GM18517 (cell line): Measurements from ENCODE around the gene IKBIP.
A peak's percentile ranks its signal among the peaks of the same experiment; 100 is the strongest.
"Not testable (repeated sequence)": the region's sequence is repeated elsewhere in the genome, so short reads cannot be mapped to it uniquely, and the experiment has no call there.

ENCODE experiments used
- ATAC-seq: cut with Tn5 transposase; IDR thresholded peaks from one replicate; pipeline ENCODE4 v1.9.1; 2021; ENCODE audit warnings: mild to moderate bottlenecking, moderate library complexity; ENCODE audit not compliant: unreplicated experiment

The IKBIP gene

GRCh38 chr12:98644712-98645571, at the start of gene IKBIP, which contains the start of gene APAF1:
Gene IKBIP (minus strand): TSS chr12:98644788. CDS start chr12:98644701, 87 bp downstream.
Gene APAF1 (plus strand): TSS chr12:98645290. CDS start chr12:98648360, 3,070 bp downstream.
- peak; percentile 84 for ATAC-seq

GRCh38 chr12:98691351-98691750, 46.8 kb upstream of the IKBIP start:
- ATAC-seq, result no peak

- ATAC-seq, result no peak
Observed at GRCh38 chr12:98686603-98687002, 42.0 kb upstream of the IKBIP start.

GRCh38 chr12:98684199-98684598, 39.6 kb upstream of the IKBIP start:
- no peak for ATAC-seq

GRCh38 chr12:98679611-98680005, 35.0 kb upstream of the IKBIP start:
- ATAC-seq, result no peak

GRCh38 chr12:98678946-98679610, 34.5 kb upstream of the IKBIP start:
- no peak for ATAC-seq

- no peak for ATAC-seq
Observed at GRCh38 chr12:98678236-98678945, 33.8 kb upstream of the IKBIP start.

GRCh38 chr12:98674841-98675240, 30.3 kb upstream of the IKBIP start:
- no peak for ATAC-seq

- no peak for ATAC-seq
Observed at GRCh38 chr12:98671459-98671858, 26.9 kb upstream of the IKBIP start.

GRCh38 chr12:98669751-98670150, 25.2 kb upstream of the IKBIP start:
- ATAC-seq, result no peak

GRCh38 chr12:98660521-98660920, 15.9 kb upstream of the IKBIP start:
- no peak for ATAC-seq

- no peak for ATAC-seq
Observed at GRCh38 chr12:98656289-98657101, 11.9 kb upstream of the IKBIP start.

GRCh38 chr12:98653866-98654493, 9.4 kb upstream of the IKBIP start:
- ATAC-seq, result no peak

GRCh38 chr12:98651328-98651727, 6.7 kb upstream of the IKBIP start:
- ATAC-seq, result no peak

GRCh38 chr12:98646294-98647090, 1.9 kb upstream of the IKBIP start:
- ATAC-seq, result no peak

GRCh38 chr12:98645572-98646067, 1.0 kb upstream of the IKBIP start:
- peak; percentile 2 for ATAC-seq

- peak; percentile 21 for ATAC-seq
Observed at GRCh38 chr12:98644433-98644711, 216 bp downstream of the IKBIP start.

GRCh38 chr12:98642801-98643200, 1.8 kb downstream of the IKBIP start:
- not testable (repeated sequence) for ATAC-seq

- no peak for ATAC-seq
Observed at GRCh38 chr12:98639491-98639890, 5.1 kb downstream of the IKBIP start.
